ENCODE data around the gene TUT4. TPM values are rescaled to one million over a fixed set of nuclear protein-coding genes. Genes with fewer than 3 reads are reported as not detected.

Gene TUT4
- total and polyA plus RNA-seq, 2 of the 4 experiments (the other 2 are of a cell fraction), result 10.9 to 40.0 TPM

- Histone ChIP-seq H2BK5ac (ENCODE audit: low read depth, low read length, poor library complexity, severe bottlenecking) (no peak overlapping the region), H3K9me1 (ENCODE audit: insufficient read depth, low read length) (0 out of 2 replicates have a peak, but pooled peaks cover 4% of the 10 kb centered on the region), H4K20me1 (ENCODE audit: insufficient read depth, low read length) (no peaks in the 10 kb centered on the region), H3K27me3 (ENCODE audit: control insufficient read depth, insufficient read depth, low read length) (no peaks in the 10 kb centered on the region), H4K91ac (ENCODE audit: insufficient read depth, low read depth, low read length) (no peak overlapping the region), H3K56ac (ENCODE audit: extremely low read depth, insufficient read depth, low read length) (no peak overlapping the region), H3K4me1 (ENCODE audit: control insufficient read depth, insufficient read depth, low read length) (no peaks in the 10 kb centered on the region), H2BK15ac (ENCODE audit: low read depth, low read length) (no peak overlapping the region), H4K8ac (ENCODE audit: low read depth in 2 of 2, low read length in 2 of 2) (no peak overlapping the region), H3K9ac (ENCODE audit: low read depth, low read length) (no peak overlapping the region), H3K4me3 (ENCODE audit: insufficient read depth, low read depth, low read length) (no peak overlapping the region), H2BK20ac (ENCODE audit: low read depth, low read length) (no peak overlapping the region), H3K4ac (ENCODE audit: low read depth, low read length) (no peak overlapping the region), H3K18ac (ENCODE audit: low read depth, low read length) (no peak overlapping the region), H3K9me3 (ENCODE audit: control insufficient read depth, insufficient read depth, low read length) (no peaks in the 10 kb centered on the region), H3K36me3 (ENCODE audit: control insufficient read depth, insufficient read depth, low read length) (peaks cover 7% of the 10 kb centered on the region), H3K14ac (replicated peaks; ENCODE audit: low read depth, low read length) (no peak overlapping the region), H4K5ac (ENCODE audit: low read depth, low read length) (no peak overlapping the region), H2AK5ac (ENCODE audit: low read depth, low read length) (no peak overlapping the region), H3K79me1 (ENCODE audit: low read depth in 1 of 2, low read length in 2 of 2) (peaks cover 0 to 2% of the 10 kb centered on the region in 2 experiments; a peak in 1 of 4 replicates), H3K23ac (ENCODE audit: low read depth, low read length) (no peak overlapping the region), H3K27ac (ENCODE audit: insufficient read depth, low read length) (no peak overlapping the region), H2AK9ac (replicated peaks; ENCODE audit: low read depth, low read length, poor library complexity) (no peak overlapping the region), H2BK120ac (ENCODE audit: low read depth, low read length) (no peak overlapping the region), H2AFZ (replicated peaks; ENCODE audit: low read length, poor library complexity) (no peak overlapping the region), H3K4me2 (ENCODE audit: low read depth, low read length) (no peak overlapping the region)
- ATAC-seq (ENCODE audit: low read depth) (no peak), DNase-seq (no peak)
- no CpG with 5 or more reads among the region's 2 CpGs for WGBS, 2 experiments (ENCODE audit: extremely low coverage in 2 of 2, insufficient read length in 1 of 2)
- CTCF ChIA-PET, result no interaction called here
- no peak for TF ChIP-seq SMC3 (IDR thresholded peaks at IDR 0.05; ENCODE audit: low read depth, low read length)
- POLR2A ChIA-PET (ENCODE audit: unreplicated experiment), result interaction anchor here (0.5 kb wide), 1 partner anchor 568 kb away, joined by 8 read pairs; no protein-coding TSS in a partner anchor
- intact Hi-C loops (cut with micrococcal nuclease), result no loop called here
- BruUV-seq (replicated peaks), result no TSS peak
- dilution Hi-C loops (cut with HindIII; ENCODE audit: low sequenced_read_pairs, unreplicated experiment), result no loop called here
- in situ Hi-C loops (cut with MboI; ENCODE audit: low sequenced_read_pairs), result no loop called here
Observed at GRCh38 chr1:52511439-52511838, 41.5 kb downstream of the TUT4 start.
